Effector memory CD8-positive, alpha-beta T cell (primary cell): ENCODE results near the gene STRBP.

ENCODE experiments used
- ATAC-seq: fragments of 150-1000 bp; cut with Tn5 transposase; replicated peaks from 2 replicates; pipeline ENCODE4 v1.10.0; 2021; ENCODE audit warnings: mild to moderate bottlenecking, moderate library complexity
- DNase-seq, 3 experiments: peaks; one replicate each; pipeline ENCODE4 v3.0.0; 2021
- H3K27ac Mint-ChIP-seq, 2 donors: one replicate each; pipeline ENCODE4 v1.8.0; 2022; ENCODE audit warnings: mild to moderate bottlenecking in 2 of 2, mixed read lengths in 2 of 2, moderate library complexity in 2 of 2
- H3K27me3 Mint-ChIP-seq, 2 donors: one replicate each; pipeline ENCODE4 v1.8.0; 2022; ENCODE audit warnings: mixed read lengths in 2 of 2
- H3K36me3 Mint-ChIP-seq: one replicate; pipeline ENCODE4 v1.8.0; 2022; ENCODE audit warnings: mild to moderate bottlenecking, moderate library complexity, mixed read lengths; ENCODE audit not compliant: insufficient read depth
- H3K4me1 Mint-ChIP-seq, 2 donors: one replicate each; pipeline ENCODE4 v1.8.0; 2022; ENCODE audit warnings: low read depth in 2 of 2, mixed read lengths in 2 of 2
- H3K4me3 Mint-ChIP-seq, 2 donors: one replicate each; pipeline ENCODE4 v1.8.0; 2022; ENCODE audit warnings: mild to moderate bottlenecking in 2 of 2, mixed read lengths in 2 of 2, moderate library complexity in 2 of 2
- H3K9me3 Mint-ChIP-seq, 2 donors: one replicate each; pipeline ENCODE4 v1.8.0; 2022; ENCODE audit warnings: mixed read lengths in 2 of 2

Gene STRBP

GRCh38 chr9:123081824-123082223 is 186.6 kb downstream of the STRBP start:
- H3K4me1 Mint-ChIP-seq: no peaks in the 10 kb centered on the region
- H3K27me3 Mint-ChIP-seq: no peaks in the 10 kb centered on the region
- DNase-seq: peak in 1 of 3 experiments; percentile 10
- H3K36me3 Mint-ChIP-seq: peaks cover 36% of the 10 kb centered on the region
- no peaks in the 10 kb centered on the region for H3K9me3 Mint-ChIP-seq
- no peak overlapping the region for H3K4me3 Mint-ChIP-seq
- ATAC-seq: no peak
- H3K27ac Mint-ChIP-seq: no peak overlapping the region

- no peaks in the 10 kb centered on the region for H3K9me3 Mint-ChIP-seq
- peaks cover 36% of the 10 kb centered on the region for H3K36me3 Mint-ChIP-seq
- DNase-seq (no peak), ATAC-seq (no peak)
- no peak overlapping the region for H3K4me3 Mint-ChIP-seq
- H3K27ac Mint-ChIP-seq: no peak overlapping the region
- H3K4me1 Mint-ChIP-seq: no peaks in the 10 kb centered on the region
- H3K27me3 Mint-ChIP-seq: no peaks in the 10 kb centered on the region
These were observed 187.9 kb downstream of the STRBP start for GRCh38 chr9:123080444-123080843.

- H3K4me1 Mint-ChIP-seq: peaks cover 0 to 5% of the 10 kb centered on the region in 2 donors
- H3K9me3 Mint-ChIP-seq: no peaks in the 10 kb centered on the region
- no peaks in the 10 kb centered on the region for H3K27me3 Mint-ChIP-seq
- no peak overlapping the region for H3K27ac Mint-ChIP-seq
- ATAC-seq (no peak), DNase-seq (no peak)
- H3K36me3 Mint-ChIP-seq: peaks cover 33% of the 10 kb centered on the region
- H3K4me3 Mint-ChIP-seq: no peak overlapping the region
These were observed 193.8 kb downstream of the STRBP start for GRCh38 chr9:123074628-123075027.

GRCh38 chr9:123073991-123074422 is 194.4 kb downstream of the STRBP start:
- peaks cover 32% of the 10 kb centered on the region for H3K36me3 Mint-ChIP-seq
- H3K9me3 Mint-ChIP-seq: no peaks in the 10 kb centered on the region
- H3K4me1 Mint-ChIP-seq: peaks cover 0 to 5% of the 10 kb centered on the region in 2 donors
- no peaks in the 10 kb centered on the region for H3K27me3 Mint-ChIP-seq
- no peak overlapping the region for H3K4me3 Mint-ChIP-seq
- ATAC-seq: no peak
- no peak for DNase-seq
- no peak overlapping the region for H3K27ac Mint-ChIP-seq

- Mint-ChIP-seq H3K27me3 (no peaks in the 10 kb centered on the region), H3K4me1 (peaks cover 0 to 5% of the 10 kb centered on the region in 2 donors), H3K36me3 (peaks cover 26% of the 10 kb centered on the region), H3K9me3 (no peaks in the 10 kb centered on the region), H3K27ac (no peak overlapping the region), H3K4me3 (no peak overlapping the region)
- no peak for ATAC-seq
- no peak for DNase-seq
These were observed 194.9 kb downstream of the STRBP start for GRCh38 chr9:123073441-123073840.

GRCh38 chr9:123072407-123072995 is 195.9 kb downstream of the STRBP start:
- ATAC-seq (no peak), DNase-seq (no peak)
- H3K36me3 Mint-ChIP-seq: peaks cover 31% of the 10 kb centered on the region
- no peak overlapping the region for H3K27ac Mint-ChIP-seq
- H3K4me3 Mint-ChIP-seq: no peak overlapping the region
- H3K27me3 Mint-ChIP-seq: no peaks in the 10 kb centered on the region
- peaks cover 0 to 5% of the 10 kb centered on the region in 2 donors for H3K4me1 Mint-ChIP-seq
- no peaks in the 10 kb centered on the region for H3K9me3 Mint-ChIP-seq
